ENCODE data around the gene SDF2L1.

The SDF2L1 gene

GRCh38 chr22:21624880-21625791 is 17.0 kb upstream of the SDF2L1 start:
- H3K36me3 ChIP-seq (ENCODE audit: control insufficient read depth, insufficient read depth, low read length) = peaks cover 27% of the 10 kb centered on the region
- TF ChIP-seq, protein P1, sequence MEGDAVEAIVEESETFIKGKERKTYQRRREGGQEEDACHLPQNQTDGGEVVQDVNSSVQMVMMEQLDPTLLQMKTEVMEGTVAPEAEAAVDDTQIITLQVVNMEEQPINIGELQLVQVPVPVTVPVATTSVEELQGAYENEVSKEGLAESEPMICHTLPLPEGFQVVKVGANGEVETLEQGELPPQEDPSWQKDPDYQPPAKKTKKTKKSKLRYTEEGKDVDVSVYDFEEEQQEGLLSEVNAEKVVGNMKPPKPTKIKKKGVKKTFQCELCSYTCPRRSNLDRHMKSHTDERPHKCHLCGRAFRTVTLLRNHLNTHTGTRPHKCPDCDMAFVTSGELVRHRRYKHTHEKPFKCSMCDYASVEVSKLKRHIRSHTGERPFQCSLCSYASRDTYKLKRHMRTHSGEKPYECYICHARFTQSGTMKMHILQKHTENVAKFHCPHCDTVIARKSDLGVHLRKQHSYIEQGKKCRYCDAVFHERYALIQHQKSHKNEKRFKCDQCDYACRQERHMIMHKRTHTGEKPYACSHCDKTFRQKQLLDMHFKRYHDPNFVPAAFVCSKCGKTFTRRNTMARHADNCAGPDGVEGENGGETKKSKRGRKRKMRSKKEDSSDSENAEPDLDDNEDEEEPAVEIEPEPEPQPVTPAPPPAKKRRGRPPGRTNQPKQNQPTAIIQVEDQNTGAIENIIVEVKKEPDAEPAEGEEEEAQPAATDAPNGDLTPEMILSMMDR (IDR thresholded peaks at IDR 0.05; ENCODE audit: insufficient read depth, low read length, poor library complexity, severe bottlenecking) = no peak
- no peak for DNase-seq (ENCODE audit: extremely low read depth, insufficient read length)

DNA sequence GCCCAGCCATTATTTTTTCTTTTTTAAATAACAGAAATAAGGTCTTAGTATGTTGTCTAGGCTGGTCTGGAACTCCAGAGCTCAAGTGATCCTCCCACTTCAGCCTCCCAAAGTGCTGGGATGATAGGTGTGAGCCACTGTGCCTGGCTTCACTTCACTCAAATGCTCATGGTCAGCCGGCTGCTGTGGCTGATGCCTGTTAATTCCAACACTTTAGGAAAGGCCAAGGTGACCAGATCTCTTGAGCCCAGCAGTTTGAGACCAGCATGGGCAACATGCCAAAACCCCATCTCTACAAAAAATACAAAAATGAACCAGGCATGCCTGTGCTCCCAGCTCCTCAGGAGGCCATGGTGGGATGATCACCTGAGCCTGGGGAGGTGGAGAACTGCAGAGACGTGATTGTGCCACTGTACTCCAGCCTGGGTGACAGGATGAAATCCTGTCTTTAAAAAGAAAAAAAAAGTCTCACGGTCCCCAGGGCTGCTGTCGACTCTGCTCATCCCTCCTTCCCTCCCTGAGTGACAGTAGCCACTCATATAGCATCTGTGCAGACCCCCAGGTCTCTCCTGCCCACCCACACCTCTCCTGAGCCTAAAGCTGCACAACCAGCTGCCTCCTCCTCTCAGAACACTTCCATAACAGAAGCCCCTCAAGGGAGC is 15.9 kb upstream of the SDF2L1 start:
- Histone ChIP-seq H3K27me3 (replicated peaks; ENCODE audit: control insufficient read depth, insufficient read depth, low read length) (no peaks in the 10 kb centered on the region), H3K4me3 (replicated peaks; ENCODE audit: low read depth, low read length) (no peak overlapping the region), H3K36me3 (ENCODE audit: control insufficient read depth, insufficient read depth, low read length) (peaks cover 25% of the 10 kb centered on the region)
- TF ChIP-seq, protein P1 (IDR thresholded peaks at IDR 0.05; ENCODE audit: insufficient read depth, low read length, poor library complexity, severe bottlenecking) = no peak
- DNase-seq (ENCODE audit: extremely low read depth, insufficient read length) = no peak

More at GRCh38 chr22:21624880-21625791, 17.0 kb upstream of the SDF2L1 start:
- Histone ChIP-seq H3K27me3 (replicated peaks; ENCODE audit: control insufficient read depth, insufficient read depth, low read length) (no peaks in the 10 kb centered on the region), H3K4me3 (replicated peaks; ENCODE audit: low read depth, low read length) (no peak overlapping the region)

GRCh38 chr22:21626735-21627469 is 15.2 kb upstream of the SDF2L1 start:
- TF ChIP-seq, protein P1 (IDR thresholded peaks at IDR 0.05; ENCODE audit: insufficient read depth, low read length, poor library complexity, severe bottlenecking) = no peak
- no peak for DNase-seq (ENCODE audit: extremely low read depth, insufficient read length)
- H3K27me3 ChIP-seq (replicated peaks; ENCODE audit: control insufficient read depth, insufficient read depth, low read length) = no peaks in the 10 kb centered on the region
- H3K36me3 ChIP-seq (ENCODE audit: control insufficient read depth, insufficient read depth, low read length) = peaks cover 25% of the 10 kb centered on the region
- H3K4me3 ChIP-seq (replicated peaks; ENCODE audit: low read depth, low read length) = no peak overlapping the region

DNA sequence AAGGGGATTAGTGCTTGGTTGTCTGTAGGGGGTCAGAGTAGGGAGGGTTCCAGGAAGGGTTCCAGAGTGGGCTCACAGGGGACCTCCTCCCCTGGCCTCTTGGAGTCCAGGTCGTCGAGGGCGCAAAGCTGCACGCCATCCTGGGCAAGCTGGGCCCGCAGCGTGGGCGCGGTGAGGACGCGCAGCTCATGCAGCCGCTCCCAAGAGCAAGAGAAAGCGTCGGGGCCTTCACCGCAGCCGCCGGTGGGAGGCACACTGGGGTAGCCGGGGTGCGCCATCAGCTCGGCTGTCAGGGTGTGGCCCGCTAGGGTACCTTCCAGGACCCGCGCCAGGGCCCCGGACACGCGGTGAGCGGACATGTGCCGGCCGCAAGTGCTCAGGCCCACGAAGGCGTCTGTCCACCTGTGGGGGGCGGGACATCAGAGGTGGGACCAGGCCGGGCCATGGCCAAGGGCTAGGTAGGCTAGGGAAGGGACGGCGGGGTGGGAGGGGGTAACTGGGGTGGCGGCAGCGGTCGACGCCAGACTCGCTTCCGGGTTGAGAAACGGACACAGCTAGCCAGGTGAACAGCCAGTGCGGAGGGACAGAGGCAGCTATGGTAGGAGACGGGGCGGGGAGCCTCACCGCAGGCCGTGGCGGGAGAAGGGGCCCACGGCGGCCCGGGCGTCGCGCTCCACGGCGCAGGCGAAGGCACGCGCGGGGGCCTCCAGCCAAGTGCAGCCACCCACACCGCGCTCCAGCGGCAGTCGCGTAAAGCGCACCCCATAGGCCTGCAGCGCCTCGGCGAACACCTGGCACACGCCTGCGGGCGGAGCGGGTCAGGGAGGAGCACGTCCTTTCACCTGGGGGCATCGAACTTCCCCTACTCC is 13.5 kb upstream of the SDF2L1 start:
- Histone ChIP-seq H3K27me3 (replicated peaks; ENCODE audit: control insufficient read depth, insufficient read depth, low read length) (no peaks in the 10 kb centered on the region), H3K36me3 (ENCODE audit: control insufficient read depth, insufficient read depth, low read length) (peaks cover 15% of the 10 kb centered on the region)
- TF ChIP-seq, protein P1 (IDR thresholded peaks at IDR 0.05; ENCODE audit: insufficient read depth, low read length, poor library complexity, severe bottlenecking) = no peak

More for the DNA sequence above, 13.5 kb upstream of the SDF2L1 start:
- H3K4me3 ChIP-seq (replicated peaks; ENCODE audit: low read depth, low read length) = peak overlapping the region; percentile 99
- no peak for DNase-seq (ENCODE audit: extremely low read depth, insufficient read length)

Measured in GM06990 (cell line).